Fibroblast of skin of right biceps (primary cell): ENCODE measurements around the gene GOLT1B.

Experiments used
- DNase-seq: peaks from one replicate; pipeline ENCODE4 v3.0.0-alpha.2; 2013

Gene GOLT1B

DNA sequence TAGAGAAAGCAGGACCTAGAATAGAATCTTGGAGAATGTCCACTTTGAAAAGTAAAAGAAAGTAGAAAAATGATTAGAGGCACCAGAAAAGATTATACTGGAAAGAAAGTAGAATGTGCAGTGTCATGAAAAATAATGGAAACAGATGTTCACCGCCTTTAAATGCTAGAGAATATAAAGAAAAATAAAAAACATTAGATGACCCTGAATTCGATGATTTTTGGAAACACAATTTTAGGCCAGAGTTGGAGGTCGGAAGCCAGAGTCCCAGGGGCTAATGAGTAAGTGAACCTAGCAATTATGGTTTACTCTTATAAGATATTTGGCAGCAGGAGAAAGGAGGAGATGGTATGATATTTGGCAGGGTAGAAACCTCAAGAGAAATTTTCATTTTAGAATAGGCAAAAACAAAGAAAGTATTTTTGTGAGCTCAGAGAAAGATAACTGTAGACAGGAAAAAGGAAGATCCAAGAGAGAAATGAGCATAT lies 65.4 kb downstream of the GOLT1B start:
- DNase-seq = no peak
